ENCODE data around the gene LAMA3. TPM values are rescaled to one million over a fixed set of nuclear protein-coding genes. Genes with fewer than 3 reads are reported as not detected.

Gene LAMA3
- total RNA-seq, 2 donors from 2014 or later: 0.58 to 1.3 TPM

- Histone ChIP-seq H3K36me3 (ENCODE audit: control insufficient read depth, insufficient read depth, low read length) (no peaks in the 10 kb centered on the region), H3K9me3 (ENCODE audit: control insufficient read depth, low read length) (no peaks in the 10 kb centered on the region), H3K9ac (ENCODE audit: extremely low read depth, low read length, poor library complexity, severe bottlenecking) (no peak overlapping the region), H3K4me3 (ENCODE audit: low read length) (no peak overlapping the region), H3K4me1 (ENCODE audit: control insufficient read depth, insufficient read depth, low read length) (peaks cover 4% of the 10 kb centered on the region), H3K27me3 (ENCODE audit: control insufficient read depth, insufficient read depth, low read length, poor library complexity, severe bottlenecking) (no peaks in the 10 kb centered on the region), H3K27ac (ENCODE audit: low read depth, low read length) (no peak overlapping the region)
- no peaks in the 10 kb centered on the region for H3K9me3 Mint-ChIP-seq
- H3K27ac Mint-ChIP-seq: no peak overlapping the region
- H3K4me1 Mint-ChIP-seq: no peaks in the 10 kb centered on the region
- TF ChIP-seq, protein P1, sequence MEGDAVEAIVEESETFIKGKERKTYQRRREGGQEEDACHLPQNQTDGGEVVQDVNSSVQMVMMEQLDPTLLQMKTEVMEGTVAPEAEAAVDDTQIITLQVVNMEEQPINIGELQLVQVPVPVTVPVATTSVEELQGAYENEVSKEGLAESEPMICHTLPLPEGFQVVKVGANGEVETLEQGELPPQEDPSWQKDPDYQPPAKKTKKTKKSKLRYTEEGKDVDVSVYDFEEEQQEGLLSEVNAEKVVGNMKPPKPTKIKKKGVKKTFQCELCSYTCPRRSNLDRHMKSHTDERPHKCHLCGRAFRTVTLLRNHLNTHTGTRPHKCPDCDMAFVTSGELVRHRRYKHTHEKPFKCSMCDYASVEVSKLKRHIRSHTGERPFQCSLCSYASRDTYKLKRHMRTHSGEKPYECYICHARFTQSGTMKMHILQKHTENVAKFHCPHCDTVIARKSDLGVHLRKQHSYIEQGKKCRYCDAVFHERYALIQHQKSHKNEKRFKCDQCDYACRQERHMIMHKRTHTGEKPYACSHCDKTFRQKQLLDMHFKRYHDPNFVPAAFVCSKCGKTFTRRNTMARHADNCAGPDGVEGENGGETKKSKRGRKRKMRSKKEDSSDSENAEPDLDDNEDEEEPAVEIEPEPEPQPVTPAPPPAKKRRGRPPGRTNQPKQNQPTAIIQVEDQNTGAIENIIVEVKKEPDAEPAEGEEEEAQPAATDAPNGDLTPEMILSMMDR (conservative IDR thresholded peaks at IDR 0.05): no peak
- no peak overlapping the region for H3K4me3 Mint-ChIP-seq
- 91% methylated on average over 2 of the region's 2 CpGs; no CpG with 5 or more reads in 1 of the 2 experiments for WGBS, 2 experiments (ENCODE audit: insufficient coverage in 1 of 2, insufficient read length in 1 of 2)
- DNase-seq: no peak
- H3K27me3 Mint-ChIP-seq (ENCODE audit: insufficient read depth): peaks cover 3% of the 10 kb centered on the region
- no peaks in the 10 kb centered on the region for H3K36me3 Mint-ChIP-seq (ENCODE audit: low read depth)
These were observed 149.0 kb downstream of the LAMA3 start for GRCh38 chr18:23838233-23838632.

GRCh38 chr18:23838801-23839366, 149.6 kb downstream of the LAMA3 start:
- DNase-seq: no peak
- WGBS, 2 experiments (ENCODE audit: insufficient coverage in 1 of 2, insufficient read length in 1 of 2): 90 to 100% methylated on average over 3 to 7 of the region's 7 CpGs
- peaks cover 7% of the 10 kb centered on the region for H3K27me3 Mint-ChIP-seq (ENCODE audit: insufficient read depth)
- H3K4me3 ChIP-seq (ENCODE audit: low read length): no peak overlapping the region
- H3K27me3 ChIP-seq (ENCODE audit: control insufficient read depth, insufficient read depth, low read length, poor library complexity, severe bottlenecking): no peaks in the 10 kb centered on the region
- H3K27ac Mint-ChIP-seq: no peak overlapping the region
- H3K4me1 Mint-ChIP-seq: no peaks in the 10 kb centered on the region
- H3K4me1 ChIP-seq (ENCODE audit: control insufficient read depth, insufficient read depth, low read length): peaks cover 4% of the 10 kb centered on the region
- no peaks in the 10 kb centered on the region for H3K36me3 ChIP-seq (ENCODE audit: control insufficient read depth, insufficient read depth, low read length)
- H3K9me3 ChIP-seq (ENCODE audit: control insufficient read depth, low read length): no peaks in the 10 kb centered on the region
- H3K36me3 Mint-ChIP-seq (ENCODE audit: low read depth): no peaks in the 10 kb centered on the region
- no peak overlapping the region for H3K4me3 Mint-ChIP-seq
- H3K9me3 Mint-ChIP-seq: no peaks in the 10 kb centered on the region
- H3K9ac ChIP-seq (ENCODE audit: extremely low read depth, low read length, poor library complexity, severe bottlenecking): no peak overlapping the region
- TF ChIP-seq, protein P1 (conservative IDR thresholded peaks at IDR 0.05): no peak
- no peak overlapping the region for H3K27ac ChIP-seq (ENCODE audit: low read depth, low read length)

DNA sequence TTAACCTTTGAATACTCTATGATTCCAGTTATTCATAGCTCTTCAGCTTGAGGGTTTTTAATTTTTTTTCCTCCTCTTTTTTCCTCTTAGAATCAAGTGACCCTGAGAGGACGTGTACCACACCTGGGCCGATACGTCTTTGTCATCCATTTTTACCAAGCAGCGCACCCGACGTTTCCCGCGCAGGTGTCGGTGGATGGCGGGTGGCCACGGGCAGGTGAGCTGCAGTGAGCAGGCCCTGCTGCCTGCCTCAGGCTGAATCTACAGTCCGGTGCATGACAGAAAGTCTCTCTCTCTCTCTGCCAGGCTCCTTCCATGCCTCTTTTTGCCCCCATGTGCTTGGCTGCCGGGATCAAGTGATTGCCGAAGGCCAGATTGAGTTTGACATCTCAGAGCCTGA, 153.1 kb downstream of the LAMA3 start:
- Histone ChIP-seq H3K9ac (ENCODE audit: extremely low read depth, low read length, poor library complexity, severe bottlenecking) (no peak overlapping the region), H3K4me1 (ENCODE audit: control insufficient read depth, insufficient read depth, low read length) (no peaks in the 10 kb centered on the region), H3K9me3 (ENCODE audit: control insufficient read depth, low read length) (no peaks in the 10 kb centered on the region), H3K4me3 (ENCODE audit: low read length) (no peak overlapping the region), H3K27me3 (ENCODE audit: control insufficient read depth, insufficient read depth, low read length, poor library complexity, severe bottlenecking) (no peaks in the 10 kb centered on the region), H3K27ac (ENCODE audit: low read depth, low read length) (no peak overlapping the region), H3K36me3 (ENCODE audit: control insufficient read depth, insufficient read depth, low read length) (no peaks in the 10 kb centered on the region)
- peaks cover 6% of the 10 kb centered on the region for H3K4me1 Mint-ChIP-seq
- H3K27me3 Mint-ChIP-seq (ENCODE audit: insufficient read depth): peaks cover 7% of the 10 kb centered on the region
- 96 to 98% methylated on average over 14 of the region's 14 CpGs for WGBS, 2 experiments (ENCODE audit: insufficient coverage in 1 of 2, insufficient read length in 1 of 2)
- H3K36me3 Mint-ChIP-seq (ENCODE audit: low read depth): no peaks in the 10 kb centered on the region
- no peaks in the 10 kb centered on the region for H3K9me3 Mint-ChIP-seq
- no peak for DNase-seq
- TF ChIP-seq, protein P1 (conservative IDR thresholded peaks at IDR 0.05): no peak
- H3K27ac Mint-ChIP-seq: no peak overlapping the region
- no peak overlapping the region for H3K4me3 Mint-ChIP-seq

Measured in endodermal cell (in vitro differentiated cells).